LNCaP clone FGC (cell line): ENCODE results near the gene CEND1.

ENCODE experiments used
- DNase-seq: peaks from one replicate; pipeline ENCODE4 v3.0.0-alpha.2; 2011; ENCODE audit warnings: low read depth
- H3K4me3 ChIP-seq: 2 replicates; pipeline ENCODE4 v1.5.1; 2011; ENCODE audit warnings: mild to moderate bottlenecking, low read depth, low read length, control low read depth
- TF ChIP-seq, protein P1 (sequence below): IDR thresholded peaks from 2 replicates; pipeline ENCODE4 v1.5.1; 2012; ENCODE audit warnings: mild to moderate bottlenecking; ENCODE audit not compliant: control insufficient read depth, insufficient read depth; ENCODE audit errors: extremely low read depth

CEND1 gene

DNA sequence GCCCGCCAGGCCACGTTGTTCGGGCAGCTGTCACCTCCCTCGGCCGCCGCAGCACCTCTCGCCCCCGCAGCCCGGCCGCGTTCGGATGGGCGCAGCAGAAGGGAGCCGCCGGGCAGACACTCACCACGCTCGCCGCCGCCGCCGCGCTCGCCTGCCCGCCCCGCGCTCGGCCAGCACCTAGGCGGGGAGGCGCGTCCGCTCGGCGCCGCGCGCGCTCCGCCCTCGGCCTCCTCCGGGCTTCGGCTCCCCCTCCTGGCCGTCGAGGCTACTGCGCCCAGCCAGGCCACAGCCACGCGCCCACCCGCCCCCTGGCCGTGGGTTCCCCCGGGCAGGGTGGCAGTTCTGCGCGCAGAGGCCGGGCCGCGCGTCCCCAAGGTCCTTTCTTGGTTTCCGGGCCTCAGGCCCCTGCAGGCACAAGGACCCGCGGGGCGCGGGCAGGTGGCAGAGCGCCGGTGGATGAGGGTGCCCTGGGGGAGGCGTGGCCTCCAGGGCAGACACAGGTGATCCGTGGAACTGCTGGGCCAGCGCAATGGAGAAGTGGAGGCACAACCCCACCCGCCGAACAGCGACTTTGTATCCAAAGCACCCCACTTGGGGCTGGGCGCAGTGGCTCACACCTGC lies 8.3 kb upstream of the CEND1 start, which contains the start of gene SLC25A22:
SLC25A22 (minus strand) TSS at position 189 of the 621 bp plus-strand sequence. CDS start 3,275 bp downstream, outside the sequence.
- H3K4me3 ChIP-seq, result peak within 1 kb of the TSS; percentile 94
- DNase-seq, result no peak
- TF ChIP-seq, protein P1, sequence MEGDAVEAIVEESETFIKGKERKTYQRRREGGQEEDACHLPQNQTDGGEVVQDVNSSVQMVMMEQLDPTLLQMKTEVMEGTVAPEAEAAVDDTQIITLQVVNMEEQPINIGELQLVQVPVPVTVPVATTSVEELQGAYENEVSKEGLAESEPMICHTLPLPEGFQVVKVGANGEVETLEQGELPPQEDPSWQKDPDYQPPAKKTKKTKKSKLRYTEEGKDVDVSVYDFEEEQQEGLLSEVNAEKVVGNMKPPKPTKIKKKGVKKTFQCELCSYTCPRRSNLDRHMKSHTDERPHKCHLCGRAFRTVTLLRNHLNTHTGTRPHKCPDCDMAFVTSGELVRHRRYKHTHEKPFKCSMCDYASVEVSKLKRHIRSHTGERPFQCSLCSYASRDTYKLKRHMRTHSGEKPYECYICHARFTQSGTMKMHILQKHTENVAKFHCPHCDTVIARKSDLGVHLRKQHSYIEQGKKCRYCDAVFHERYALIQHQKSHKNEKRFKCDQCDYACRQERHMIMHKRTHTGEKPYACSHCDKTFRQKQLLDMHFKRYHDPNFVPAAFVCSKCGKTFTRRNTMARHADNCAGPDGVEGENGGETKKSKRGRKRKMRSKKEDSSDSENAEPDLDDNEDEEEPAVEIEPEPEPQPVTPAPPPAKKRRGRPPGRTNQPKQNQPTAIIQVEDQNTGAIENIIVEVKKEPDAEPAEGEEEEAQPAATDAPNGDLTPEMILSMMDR, result peak; percentile 87

DNA sequence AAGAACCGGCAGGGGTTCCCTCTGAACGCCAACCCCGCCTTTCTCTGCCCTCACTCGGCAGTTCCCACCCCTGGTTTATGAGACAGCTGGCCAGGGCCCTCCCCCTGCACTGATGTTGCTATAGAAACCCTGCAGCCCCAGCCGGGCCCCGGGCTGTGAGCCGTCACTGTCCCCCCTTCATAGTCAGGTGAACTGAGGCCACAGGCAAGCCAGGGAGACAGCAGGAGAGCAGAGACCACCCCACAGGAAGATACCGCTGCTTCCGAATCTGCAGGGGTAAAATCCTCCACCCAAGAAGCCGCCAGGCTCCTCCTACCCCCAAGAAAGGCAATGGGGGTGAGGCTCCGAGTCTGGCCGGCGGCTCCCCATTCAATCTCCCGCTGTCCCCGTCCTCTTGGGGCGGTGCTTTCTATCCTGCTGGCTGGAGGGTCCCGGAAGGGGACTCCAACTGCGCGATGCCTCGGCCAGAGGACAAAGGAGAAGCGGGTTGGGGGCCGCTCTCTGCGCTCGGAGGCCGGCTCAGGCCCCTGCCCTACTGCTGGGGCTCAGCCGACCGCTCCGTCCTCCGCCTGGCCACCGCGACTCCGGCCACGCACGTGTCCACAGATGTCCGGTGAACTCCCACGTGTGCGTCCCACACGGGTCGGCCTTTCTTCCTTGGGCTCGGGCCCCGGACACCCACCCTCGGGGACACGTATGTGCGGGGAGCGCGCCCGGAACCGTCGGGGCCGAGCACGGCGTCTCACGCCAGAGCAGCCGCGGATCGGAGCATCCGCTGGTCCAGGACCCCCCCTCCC lies 7.6 kb upstream of the CEND1 start:
- no peak for DNase-seq
- peak overlapping the region; percentile 94 for H3K4me3 ChIP-seq
- TF ChIP-seq, protein P1, result no peak

DNA sequence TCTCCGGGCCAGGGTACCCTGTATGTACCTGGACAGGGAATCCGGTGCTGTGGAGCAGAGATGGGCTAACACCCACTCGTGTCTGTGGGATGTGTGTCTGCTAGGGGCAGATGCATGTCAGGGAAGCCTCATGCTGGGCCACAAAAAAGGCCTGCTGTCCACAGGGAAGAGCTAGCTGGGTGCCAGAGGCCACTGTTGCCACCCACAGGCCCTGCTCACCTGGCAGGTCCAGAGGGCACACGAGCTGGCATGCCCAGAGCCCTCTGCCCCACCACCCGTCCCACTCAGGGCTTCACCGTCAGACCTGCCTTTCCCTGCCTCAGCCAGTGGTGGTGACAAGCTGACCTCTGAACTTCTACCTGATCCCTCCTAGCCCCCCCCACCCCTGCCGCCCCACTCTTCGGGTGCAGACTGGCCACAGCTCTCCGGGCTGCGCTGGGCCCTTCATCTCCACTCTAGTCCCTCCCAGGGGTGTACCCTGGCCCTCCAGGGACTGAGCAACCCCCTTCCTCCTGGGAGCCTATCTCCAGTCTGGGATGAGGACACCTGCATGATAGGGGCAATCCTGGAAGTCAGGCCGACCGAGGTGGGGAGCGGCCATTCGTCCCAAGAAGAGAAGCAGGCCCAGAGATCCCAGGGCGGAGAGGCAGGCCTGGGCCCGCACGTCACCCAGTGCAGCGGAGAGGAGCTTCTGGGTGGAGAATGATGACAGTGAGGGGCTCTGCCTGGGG lies 6.8 kb upstream of the CEND1 start:
- H3K4me3 ChIP-seq, result peak overlapping the region; percentile 94
- DNase-seq, result no peak
- TF ChIP-seq, protein P1, result no peak

DNA sequence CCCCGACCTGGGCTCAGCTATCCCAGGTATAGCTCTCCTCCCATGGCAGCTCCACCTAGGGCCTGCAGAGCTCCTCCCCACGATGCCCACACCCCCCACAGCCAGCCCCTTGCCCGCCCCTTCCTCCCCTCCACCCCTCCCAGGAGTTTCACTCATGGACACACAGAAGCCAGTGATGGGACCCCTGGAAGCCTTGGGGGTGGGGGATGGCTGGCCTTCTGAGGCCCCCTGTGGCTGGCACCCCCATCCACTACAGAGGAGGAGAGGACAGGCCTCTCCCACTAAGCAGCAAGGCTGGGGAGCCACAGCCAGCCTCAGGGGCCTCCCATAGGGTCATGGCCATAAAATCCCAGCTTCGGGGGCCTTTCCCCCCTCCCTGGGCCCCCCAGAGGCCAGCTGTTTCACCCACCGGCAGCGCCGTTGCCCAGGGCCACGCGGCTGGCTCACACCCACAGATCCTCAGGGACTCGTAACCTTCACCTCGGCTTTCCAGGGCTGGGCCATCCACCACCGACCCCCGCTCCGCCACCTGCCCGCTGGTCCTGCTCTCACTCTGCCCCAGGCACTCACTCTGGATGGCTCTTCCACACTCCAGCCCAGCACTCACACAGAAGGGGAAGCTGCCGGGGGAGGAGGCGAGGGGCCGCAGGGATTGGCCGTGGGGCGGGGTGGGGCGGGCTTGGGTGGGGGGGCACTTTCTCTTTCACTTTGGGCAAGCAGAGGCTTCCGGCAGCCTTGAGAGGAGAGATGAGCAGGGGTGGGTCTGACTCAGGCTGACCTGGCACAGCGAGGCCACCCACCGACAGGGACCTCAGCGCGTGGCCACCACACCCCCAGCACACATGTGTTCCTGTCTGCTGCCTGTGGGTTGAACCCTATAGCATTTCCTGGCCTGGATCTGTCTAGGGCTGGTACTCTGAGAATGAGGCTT lies 6.0 kb upstream of the CEND1 start:
- H3K4me3 ChIP-seq, result peak overlapping the region; percentile 45
- TF ChIP-seq, protein P1, result no peak
- DNase-seq, result no peak

DNA sequence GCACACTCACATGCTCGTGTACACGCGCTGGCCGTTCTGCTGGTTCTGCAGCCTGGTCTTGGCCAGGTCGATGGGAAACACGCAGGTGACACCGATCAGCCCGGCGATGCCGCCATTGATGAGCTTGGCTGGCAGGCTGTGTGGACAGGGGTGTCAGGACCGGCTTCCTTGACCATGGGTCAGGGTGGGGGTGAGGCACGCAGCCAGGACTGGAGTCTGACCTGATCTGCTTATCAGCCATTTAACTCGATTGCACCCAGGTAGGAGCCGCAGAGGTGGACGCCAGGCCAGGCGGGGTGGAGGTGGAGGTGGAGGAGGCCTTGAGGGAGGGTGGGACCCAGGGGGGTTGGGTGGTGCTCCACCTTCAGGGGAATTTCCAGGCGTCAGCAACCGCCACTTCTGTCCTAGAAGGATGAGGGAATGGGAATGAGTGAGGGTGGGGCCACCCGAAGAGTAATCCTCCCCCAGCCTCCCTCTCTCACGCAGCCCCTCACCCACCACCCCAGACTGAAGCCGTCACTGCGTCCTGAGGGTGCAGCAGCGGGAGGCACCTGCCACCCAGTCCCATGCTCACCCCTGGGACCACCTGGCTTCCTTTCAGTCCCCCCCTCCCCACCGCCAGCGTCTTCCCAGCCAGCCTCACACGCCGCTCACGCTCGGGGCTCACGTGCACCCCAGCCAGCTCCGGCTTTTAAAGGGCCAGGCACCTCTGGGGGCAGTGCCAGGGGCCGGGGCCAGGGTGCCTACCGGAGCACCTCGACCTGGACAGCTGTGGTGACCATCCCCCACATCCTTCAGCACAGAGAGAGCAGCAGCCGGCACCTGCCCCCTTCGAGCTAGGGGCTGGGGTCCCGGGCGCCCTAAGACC lies 5.1 kb upstream of the CEND1 start:
- H3K4me3 ChIP-seq, result peak overlapping the region; percentile 45
- no peak for DNase-seq
- TF ChIP-seq, protein P1, result no peak
